Osteocyte (in vitro differentiated cells): ENCODE data around the gene PADI2. TPM values are rescaled to one million over a fixed set of nuclear protein-coding genes. Genes with fewer than 3 reads are reported as not detected.

Source experiments
- DNase-seq: peaks from one replicate; pipeline ENCODE4 v3.0.0; 2021; ENCODE audit warnings: mixed read lengths; ENCODE audit not compliant: unreplicated experiment; ENCODE audit errors: extremely low spot score
- H3K27ac Mint-ChIP-seq: one replicate; pipeline ENCODE4 v1.8.0; 2021; ENCODE audit warnings: mild to moderate bottlenecking, mixed read lengths; ENCODE audit not compliant: unreplicated experiment
- H3K27me3 Mint-ChIP-seq: one replicate; pipeline ENCODE4 v1.8.0; 2021; ENCODE audit warnings: mixed read lengths; ENCODE audit not compliant: unreplicated experiment
- H3K36me3 Mint-ChIP-seq: one replicate; pipeline ENCODE4 v1.8.0; 2021; ENCODE audit warnings: mixed read lengths; ENCODE audit not compliant: unreplicated experiment
- H3K4me1 Mint-ChIP-seq: one replicate; pipeline ENCODE4 v1.8.0; 2021; ENCODE audit warnings: mixed read lengths; ENCODE audit not compliant: unreplicated experiment
- H3K4me3 Mint-ChIP-seq: one replicate; pipeline ENCODE4 v1.8.0; 2021; ENCODE audit warnings: mild to moderate bottlenecking, moderate library complexity, mixed read lengths; ENCODE audit not compliant: unreplicated experiment
- H3K9me3 Mint-ChIP-seq: one replicate; pipeline ENCODE4 v1.8.0; 2021; ENCODE audit warnings: mixed read lengths; ENCODE audit not compliant: unreplicated experiment
- total RNA-seq: library from RNA; stranded (reverse); gene quantifications from 2 replicates; pipeline ENCODE4 v1.2.1, GENCODE V29; 2021
- TF ChIP-seq, protein P1 (sequence below): fragments of 200-600 bp; sonication (generic); IDR thresholded peaks from 2 replicates; pipeline ENCODE4 v1.5.0; 2021; ENCODE audit warnings: antibody characterized with exemption, mild to moderate bottlenecking, moderate library complexity

The PADI2 gene
- total RNA-seq, 1 donor from 2014 or later = 111 TPM

DNA sequence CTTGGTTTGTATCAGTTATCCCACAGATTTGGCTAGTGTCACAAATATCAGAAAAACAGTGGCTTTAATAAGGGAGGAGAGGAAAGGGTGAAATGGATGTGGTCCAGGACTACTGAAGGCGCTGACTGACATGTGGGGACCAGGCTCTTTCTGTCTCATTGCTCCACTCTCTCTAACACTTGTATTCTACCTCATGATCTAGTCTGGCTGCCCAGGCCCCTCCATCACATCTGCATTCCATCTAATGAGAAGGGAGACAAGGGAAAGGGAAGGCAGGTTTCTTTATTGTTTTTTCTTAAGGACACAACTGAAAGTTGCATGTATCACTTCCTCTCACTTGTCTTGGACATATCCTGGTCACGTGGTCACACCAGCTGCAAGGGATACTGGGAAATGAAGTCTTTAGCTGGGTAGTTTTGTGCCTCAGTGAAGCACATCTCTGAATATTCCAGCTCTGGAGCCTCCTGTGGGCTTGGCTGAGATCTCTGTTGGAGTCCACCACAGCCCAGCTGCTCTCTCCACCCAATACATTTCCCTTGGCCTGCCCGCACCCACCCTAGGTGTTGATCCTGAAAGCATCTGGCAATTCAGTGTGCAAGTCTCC, 42.0 kb upstream of the PADI2 start:
- H3K9me3 Mint-ChIP-seq = peaks cover 8% of the 10 kb centered on the region
- H3K27me3 Mint-ChIP-seq = no peaks in the 10 kb centered on the region
- peaks cover 9% of the 10 kb centered on the region for H3K4me1 Mint-ChIP-seq
- TF ChIP-seq, protein P1, sequence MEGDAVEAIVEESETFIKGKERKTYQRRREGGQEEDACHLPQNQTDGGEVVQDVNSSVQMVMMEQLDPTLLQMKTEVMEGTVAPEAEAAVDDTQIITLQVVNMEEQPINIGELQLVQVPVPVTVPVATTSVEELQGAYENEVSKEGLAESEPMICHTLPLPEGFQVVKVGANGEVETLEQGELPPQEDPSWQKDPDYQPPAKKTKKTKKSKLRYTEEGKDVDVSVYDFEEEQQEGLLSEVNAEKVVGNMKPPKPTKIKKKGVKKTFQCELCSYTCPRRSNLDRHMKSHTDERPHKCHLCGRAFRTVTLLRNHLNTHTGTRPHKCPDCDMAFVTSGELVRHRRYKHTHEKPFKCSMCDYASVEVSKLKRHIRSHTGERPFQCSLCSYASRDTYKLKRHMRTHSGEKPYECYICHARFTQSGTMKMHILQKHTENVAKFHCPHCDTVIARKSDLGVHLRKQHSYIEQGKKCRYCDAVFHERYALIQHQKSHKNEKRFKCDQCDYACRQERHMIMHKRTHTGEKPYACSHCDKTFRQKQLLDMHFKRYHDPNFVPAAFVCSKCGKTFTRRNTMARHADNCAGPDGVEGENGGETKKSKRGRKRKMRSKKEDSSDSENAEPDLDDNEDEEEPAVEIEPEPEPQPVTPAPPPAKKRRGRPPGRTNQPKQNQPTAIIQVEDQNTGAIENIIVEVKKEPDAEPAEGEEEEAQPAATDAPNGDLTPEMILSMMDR = no peak
- H3K4me3 Mint-ChIP-seq = no peak overlapping the region
- no peak for DNase-seq
- no peaks in the 10 kb centered on the region for H3K36me3 Mint-ChIP-seq
- no peak overlapping the region for H3K27ac Mint-ChIP-seq

DNA sequence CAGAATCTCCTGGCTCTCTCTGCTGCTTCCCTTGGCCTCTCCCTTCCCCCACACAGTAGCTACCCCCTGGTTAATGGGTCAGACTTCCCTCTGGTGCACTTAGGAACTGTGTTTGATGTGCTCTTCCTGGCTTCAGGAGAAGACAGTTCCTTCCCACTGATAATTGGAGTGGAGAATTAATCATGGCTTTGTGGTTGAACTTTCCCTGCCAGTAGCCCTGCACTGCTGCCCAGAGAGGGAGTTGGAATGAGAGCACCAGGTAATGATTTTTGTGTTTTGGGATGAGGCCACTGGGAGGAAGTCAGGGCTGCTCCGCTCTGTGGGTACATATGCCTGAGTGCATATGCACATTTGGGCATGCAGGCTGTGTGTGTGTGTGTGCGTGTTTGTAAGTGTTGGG, 39.7 kb upstream of the PADI2 start:
- Mint-ChIP-seq H3K27me3 (no peaks in the 10 kb centered on the region), H3K4me1 (peaks cover 4% of the 10 kb centered on the region), H3K4me3 (no peak overlapping the region), H3K36me3 (no peaks in the 10 kb centered on the region), H3K9me3 (peaks cover 28% of the 10 kb centered on the region), H3K27ac (no peak overlapping the region)
- TF ChIP-seq, protein P1 = no peak
- DNase-seq = no peak

DNA sequence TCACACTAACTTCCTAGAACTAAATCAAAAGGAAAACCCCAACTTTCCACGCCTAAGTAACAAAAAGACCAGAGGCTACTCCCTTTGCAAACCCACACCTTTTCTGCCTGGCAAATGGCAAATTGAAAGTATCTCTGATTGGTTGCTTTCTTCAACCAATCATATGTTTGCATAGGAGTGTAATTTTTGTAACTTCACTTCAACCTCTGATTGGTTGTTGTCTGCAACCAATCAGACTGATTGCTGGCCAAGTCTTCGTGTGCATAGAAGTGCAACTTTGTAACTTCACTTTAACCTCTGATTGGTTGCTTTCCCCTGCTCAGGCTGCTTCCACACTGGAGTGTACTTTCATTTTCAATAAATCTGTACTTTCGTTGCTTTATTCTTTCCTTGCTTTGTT, 36.9 kb upstream of the PADI2 start:
- DNase-seq = no peak
- H3K4me3 Mint-ChIP-seq = no peak overlapping the region
- TF ChIP-seq, protein P1 = no peak
- no peaks in the 10 kb centered on the region for H3K27me3 Mint-ChIP-seq
- H3K9me3 Mint-ChIP-seq = peaks cover 30% of the 10 kb centered on the region
- H3K4me1 Mint-ChIP-seq = no peaks in the 10 kb centered on the region
- H3K27ac Mint-ChIP-seq = no peak overlapping the region
- H3K36me3 Mint-ChIP-seq = no peaks in the 10 kb centered on the region

DNA sequence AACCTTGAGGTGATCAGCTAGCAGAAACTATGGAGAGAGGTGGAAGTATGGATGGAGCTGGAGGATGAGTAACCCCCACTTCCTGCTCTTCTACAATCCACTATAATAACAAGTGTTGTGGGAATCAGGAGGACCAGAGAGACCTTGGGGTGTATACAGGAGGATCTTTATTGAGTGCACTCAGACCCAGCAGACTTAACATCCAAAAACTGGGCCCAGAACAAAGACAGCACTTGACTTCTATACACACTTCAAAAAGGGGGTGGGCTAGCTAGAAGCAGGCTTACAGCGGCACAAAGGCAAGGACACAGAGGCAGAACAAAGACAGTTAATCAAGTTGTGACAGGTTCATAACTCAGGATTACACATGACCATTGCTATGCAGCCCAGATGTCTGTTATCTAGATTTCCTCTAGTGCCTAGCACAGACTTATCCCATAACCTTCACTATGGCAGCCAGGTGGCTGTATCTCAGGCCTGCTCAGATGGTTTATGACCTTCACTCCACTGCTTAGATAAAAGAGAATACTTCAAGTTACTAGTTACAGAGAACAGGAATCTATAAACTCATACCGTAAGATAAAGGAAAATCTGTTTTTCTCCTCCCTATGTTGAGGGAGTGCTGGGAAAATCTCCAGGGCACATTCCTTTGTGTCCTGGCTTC, 36.1 kb upstream of the PADI2 start:
- H3K27me3 Mint-ChIP-seq = no peaks in the 10 kb centered on the region

DNA sequence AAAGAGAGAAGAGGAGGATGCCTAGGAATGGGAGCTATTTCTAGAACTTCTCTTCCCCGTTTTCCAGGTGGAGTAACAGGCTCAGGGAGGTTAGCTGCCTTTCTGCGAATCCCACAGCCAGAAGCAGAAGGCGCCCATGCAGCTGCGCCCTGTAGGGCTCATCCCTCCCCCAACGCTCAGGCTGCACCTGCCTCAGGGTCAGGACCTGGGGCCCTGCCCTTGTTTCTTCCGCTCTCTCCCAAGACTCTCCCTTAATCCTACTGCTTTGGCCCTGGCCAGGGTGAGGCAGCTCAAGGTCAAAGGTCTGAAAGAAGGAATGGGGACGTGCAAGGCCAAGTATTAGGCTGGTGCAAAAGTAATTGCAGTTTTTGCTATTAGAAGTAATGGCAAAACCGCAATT, 30.5 kb upstream of the PADI2 start:
- Mint-ChIP-seq H3K4me3 (no peak overlapping the region), H3K27ac (no peak overlapping the region), H3K9me3 (peaks cover 11% of the 10 kb centered on the region), H3K4me1 (peaks cover 4% of the 10 kb centered on the region), H3K36me3 (no peaks in the 10 kb centered on the region), H3K27me3 (no peaks in the 10 kb centered on the region)
- DNase-seq = no peak
- TF ChIP-seq, protein P1 = no peak

More for the DNA sequence above, 36.1 kb upstream of the PADI2 start:
- H3K9me3 Mint-ChIP-seq = peaks cover 28% of the 10 kb centered on the region
- no peaks in the 10 kb centered on the region for H3K4me1 Mint-ChIP-seq
- no peak for DNase-seq
- no peak overlapping the region for H3K4me3 Mint-ChIP-seq
- TF ChIP-seq, protein P1 = no peak
- H3K27ac Mint-ChIP-seq = no peak overlapping the region
- no peaks in the 10 kb centered on the region for H3K36me3 Mint-ChIP-seq
